Mesenchymal stem cell (in vitro differentiated cells and primary cell): ENCODE data around the gene SLFN12.
A peak's percentile ranks its signal among the peaks of the same experiment; 100 is the strongest.

Experiments used
- DNase-seq: peaks from one replicate; pipeline ENCODE4 v3.0.0-alpha.2; 2013
- H2AFZ ChIP-seq: one replicate; pipeline ENCODE4 v1.6.1; 2013; ENCODE audit warnings: low read depth, mild to moderate bottlenecking, control low read depth, inconsistent platforms, low read length, moderate library complexity
- H2AK5ac ChIP-seq: 2 replicates; pipeline ENCODE4 v1.6.1; 2013; ENCODE audit warnings: low read length, moderate library complexity, mild to moderate bottlenecking, inconsistent platforms; ENCODE audit not compliant: severe bottlenecking
- H2BK120ac ChIP-seq: one replicate; pipeline ENCODE4 v1.6.1; 2013; ENCODE audit warnings: low read depth, mild to moderate bottlenecking, inconsistent platforms, low read length, moderate library complexity
- H2BK12ac ChIP-seq, 2 experiments: one replicate each; pipeline ENCODE4 v1.6.1; 2013; ENCODE audit warnings: inconsistent platforms in 2 of 2, low read length in 2 of 2, mild to moderate bottlenecking in 2 of 2, moderate library complexity in 2 of 2, control low read depth in 1 of 2
- H2BK15ac ChIP-seq: one replicate; pipeline ENCODE4 v1.6.1; 2013; ENCODE audit warnings: mild to moderate bottlenecking, low read depth, inconsistent platforms; ENCODE audit not compliant: poor library complexity, severe bottlenecking
- H2BK5ac ChIP-seq: 2 replicates; pipeline ENCODE4 v1.6.1; 2013; ENCODE audit warnings: low read depth, mild to moderate bottlenecking, low read length, control low read depth, inconsistent platforms; ENCODE audit not compliant: poor library complexity, severe bottlenecking
- H3K14ac ChIP-seq, 2 experiments: one replicate each; pipeline ENCODE4 v1.6.1; 2013; ENCODE audit warnings: inconsistent platforms in 2 of 2, low read length in 2 of 2, control low read depth in 1 of 2, mild to moderate bottlenecking in 1 of 2, moderate library complexity in 1 of 2
- H3K18ac ChIP-seq, 2 experiments: one replicate each; pipeline ENCODE4 v1.6.1; 2013; ENCODE audit warnings: inconsistent platforms in 2 of 2, low read length in 2 of 2, control low read depth in 1 of 2, low read depth in 1 of 2, mild to moderate bottlenecking in 1 of 2
- H3K23ac ChIP-seq, 2 experiments: one replicate each; pipeline ENCODE4 v1.6.1; 2013; ENCODE audit warnings: inconsistent platforms in 2 of 2, low read length in 2 of 2, mild to moderate bottlenecking in 2 of 2, moderate library complexity in 2 of 2, control low read depth in 1 of 2
- H3K27ac ChIP-seq: 2 replicates; pipeline ENCODE4 v1.5.1; 2013; ENCODE audit warnings: mild to moderate bottlenecking, moderate library complexity, low read length, control low read depth, inconsistent platforms; ENCODE audit not compliant: poor library complexity, severe bottlenecking
- H3K27me3 ChIP-seq, 2 experiments: 2 replicates each; pipeline versions ENCODE4 v1.6.1 to v1.7.0; 2013; ENCODE audit warnings: low read length in 2 of 2, mild to moderate bottlenecking in 2 of 2, moderate library complexity in 2 of 2, control low read depth in 1 of 2, inconsistent platforms in 1 of 2; ENCODE audit not compliant: control insufficient read depth in 1 of 2, insufficient read depth in 1 of 2
- H3K36me3 ChIP-seq, 2 experiments: 2 replicates each; pipeline versions ENCODE4 v1.6.1 to v1.7.0; 2013; ENCODE audit warnings: low read length in 2 of 2, control low read depth in 1 of 2, inconsistent platforms in 1 of 2, low read depth in 1 of 2, mild to moderate bottlenecking in 1 of 2; ENCODE audit not compliant: insufficient read depth in 2 of 2, control insufficient read depth in 1 of 2
- H3K4ac ChIP-seq, 2 experiments: one replicate each; pipeline ENCODE4 v1.6.1; 2013; ENCODE audit warnings: inconsistent platforms in 2 of 2, low read length in 2 of 2, mild to moderate bottlenecking in 2 of 2, moderate library complexity in 2 of 2, control low read depth in 1 of 2, low read depth in 1 of 2
- H3K4me1 ChIP-seq: 2 replicates; pipeline ENCODE4 v1.6.1; 2013; ENCODE audit warnings: low read depth, low read length, control low read depth; ENCODE audit not compliant: control insufficient read depth, insufficient read depth
- H3K4me2 ChIP-seq: 2 replicates; pipeline ENCODE4 v1.6.1; 2013; ENCODE audit warnings: low read length, mild to moderate bottlenecking, inconsistent platforms; ENCODE audit not compliant: poor library complexity, severe bottlenecking
- H3K4me3 ChIP-seq, 2 experiments: 2 replicates each; pipeline versions ENCODE4 v1.5.1 to v1.7.0; 2013; ENCODE audit warnings: low read length in 2 of 2, mild to moderate bottlenecking in 2 of 2, control low read depth in 1 of 2, low read depth in 1 of 2; ENCODE audit not compliant: insufficient read depth in 1 of 2
- H3K79me1 ChIP-seq: replicated peaks from 2 replicates; pipeline ENCODE4 v1.6.1; 2013; ENCODE audit warnings: mild to moderate bottlenecking, control low read depth, low read length, inconsistent platforms; ENCODE audit not compliant: poor library complexity, severe bottlenecking
- H3K9ac ChIP-seq: 2 replicates; pipeline ENCODE4 v1.7.0; 2013; ENCODE audit warnings: mild to moderate bottlenecking, low read length, moderate library complexity
- H3K9me3 ChIP-seq: 2 replicates; pipeline ENCODE4 v1.7.0; 2013; ENCODE audit warnings: mild to moderate bottlenecking, low read length; ENCODE audit not compliant: control insufficient read depth
- H4K8ac ChIP-seq: one replicate; pipeline ENCODE4 v1.6.1; 2013; ENCODE audit warnings: inconsistent platforms, mild to moderate bottlenecking, low read length, moderate library complexity
- H4K91ac ChIP-seq: one replicate; pipeline ENCODE4 v1.6.1; 2013; ENCODE audit warnings: mild to moderate bottlenecking, low read length, inconsistent platforms
- WGBS: methylation state at CpG from one replicate; pipeline ENCODE4 v1.1.7; 2013; ENCODE audit warnings: mixed read lengths; 5-methylcytosine and 5-hydroxymethylcytosine counted together

SLFN12 gene

GRCh38 chr17:35387496-35387895 is 44.8 kb downstream of the SLFN12 start:
- no peak overlapping the region for H2BK120ac ChIP-seq
- no peaks in the 10 kb centered on the region for H3K9me3 ChIP-seq
- H3K4me1 ChIP-seq, result no peaks in the 10 kb centered on the region
- H3K27ac ChIP-seq, result no peak overlapping the region
- H3K36me3 ChIP-seq, result no peaks in the 10 kb centered on the region
- H3K18ac ChIP-seq, result no peak overlapping the region
- H3K79me1 ChIP-seq, result no peaks in the 10 kb centered on the region
- H2BK15ac ChIP-seq, result no peak overlapping the region
- no peak overlapping the region for H2BK5ac ChIP-seq
- H2AK5ac ChIP-seq, result no peak overlapping the region
- H3K23ac ChIP-seq, result no peak overlapping the region
- no peak overlapping the region for H3K9ac ChIP-seq
- no peak overlapping the region for H2AFZ ChIP-seq
- no peak overlapping the region for H3K4ac ChIP-seq
- no peak for DNase-seq
- peaks cover 0 to 5% of the 10 kb centered on the region in 2 experiments for H3K27me3 ChIP-seq
- no peak overlapping the region for H3K14ac ChIP-seq
- H4K91ac ChIP-seq, result no peak overlapping the region
- no peak overlapping the region for H3K4me2 ChIP-seq
- no peak overlapping the region for H4K8ac ChIP-seq
- no peak overlapping the region for H3K4me3 ChIP-seq
- no peak overlapping the region for H2BK12ac ChIP-seq

- peaks cover 8% of the 10 kb centered on the region for H3K4me1 ChIP-seq
- H2BK15ac ChIP-seq, result no peak overlapping the region
- H3K27me3 ChIP-seq, result peaks cover 0 to 15% of the 10 kb centered on the region in 2 experiments
- H3K27ac ChIP-seq, result no peak overlapping the region
- H2AK5ac ChIP-seq, result no peak overlapping the region
- DNase-seq, result no peak
- H4K8ac ChIP-seq, result no peak overlapping the region
- no peak overlapping the region for H3K9ac ChIP-seq
- no peak overlapping the region for H2BK12ac ChIP-seq
- no peaks in the 10 kb centered on the region for H3K36me3 ChIP-seq
- H3K14ac ChIP-seq, result no peak overlapping the region
- no peaks in the 10 kb centered on the region for H3K9me3 ChIP-seq
- H3K4me3 ChIP-seq, result no peak overlapping the region
- H3K4me2 ChIP-seq, result no peak overlapping the region
- H3K79me1 ChIP-seq, result no peaks in the 10 kb centered on the region
- no CpG with 5 or more reads among the region's 3 CpGs for WGBS
- no peak overlapping the region for H2AFZ ChIP-seq
- H4K91ac ChIP-seq, result no peak overlapping the region
- no peak overlapping the region for H3K4ac ChIP-seq
- H2BK5ac ChIP-seq, result no peak overlapping the region
- no peak overlapping the region for H3K18ac ChIP-seq
- no peak overlapping the region for H3K23ac ChIP-seq
- H2BK120ac ChIP-seq, result no peak overlapping the region
Observed at GRCh38 chr17:35377706-35378105, 54.6 kb downstream of the SLFN12 start.

GRCh38 chr17:35377068-35377467 is 55.2 kb downstream of the SLFN12 start:
- no peak for DNase-seq
- Histone ChIP-seq H3K9me3 (no peaks in the 10 kb centered on the region), H2AK5ac (no peak overlapping the region)

GRCh38 chr17:35376245-35376644 is 56.1 kb downstream of the SLFN12 start:
- Histone ChIP-seq H3K9me3 (no peaks in the 10 kb centered on the region), H3K27ac (no peak overlapping the region), H2BK5ac (no peak overlapping the region), H2AFZ (no peak overlapping the region), H3K23ac (no peak overlapping the region), H2BK120ac (no peak overlapping the region), H3K14ac (no peak overlapping the region), H4K91ac (no peak overlapping the region), H2AK5ac (no peak overlapping the region), H3K36me3 (no peaks in the 10 kb centered on the region), H3K4me3 (peak overlapping the region in 1 of 2 experiments; percentile 42), H3K9ac (peak overlapping the region; percentile 73), H3K4ac (no peak overlapping the region), H4K8ac (no peak overlapping the region), H3K18ac (no peak overlapping the region), H2BK12ac (no peak overlapping the region), H3K27me3 (peaks cover 0 to 24% of the 10 kb centered on the region in 2 experiments), H3K79me1 (no peaks in the 10 kb centered on the region), H2BK15ac (no peak overlapping the region), H3K4me1 (peaks cover 8% of the 10 kb centered on the region), H3K4me2 (no peak overlapping the region)
- 40% methylated on average over 1 of the region's 1 CpG for WGBS
- DNase-seq, result no peak

More at GRCh38 chr17:35377068-35377467, 55.2 kb downstream of the SLFN12 start:
- Histone ChIP-seq H4K91ac (no peak overlapping the region), H3K27ac (no peak overlapping the region), H3K4ac (no peak overlapping the region), H2BK120ac (no peak overlapping the region), H4K8ac (no peak overlapping the region), H2BK15ac (no peak overlapping the region), H3K14ac (no peak overlapping the region), H3K18ac (no peak overlapping the region), H2AFZ (no peak overlapping the region), H3K4me1 (peaks cover 8% of the 10 kb centered on the region), H3K36me3 (no peaks in the 10 kb centered on the region), H3K9ac (no peak overlapping the region), H3K27me3 (peaks cover 0 to 17% of the 10 kb centered on the region in 2 experiments), H2BK12ac (no peak overlapping the region), H2BK5ac (no peak overlapping the region), H3K4me3 (no peak overlapping the region), H3K79me1 (no peaks in the 10 kb centered on the region), H3K4me2 (no peak overlapping the region), H3K23ac (no peak overlapping the region)
- WGBS, result 91% methylated on average over 2 of the region's 2 CpGs
